ENCODE results near the gene BHLHE23.

The BHLHE23 gene

DNA sequence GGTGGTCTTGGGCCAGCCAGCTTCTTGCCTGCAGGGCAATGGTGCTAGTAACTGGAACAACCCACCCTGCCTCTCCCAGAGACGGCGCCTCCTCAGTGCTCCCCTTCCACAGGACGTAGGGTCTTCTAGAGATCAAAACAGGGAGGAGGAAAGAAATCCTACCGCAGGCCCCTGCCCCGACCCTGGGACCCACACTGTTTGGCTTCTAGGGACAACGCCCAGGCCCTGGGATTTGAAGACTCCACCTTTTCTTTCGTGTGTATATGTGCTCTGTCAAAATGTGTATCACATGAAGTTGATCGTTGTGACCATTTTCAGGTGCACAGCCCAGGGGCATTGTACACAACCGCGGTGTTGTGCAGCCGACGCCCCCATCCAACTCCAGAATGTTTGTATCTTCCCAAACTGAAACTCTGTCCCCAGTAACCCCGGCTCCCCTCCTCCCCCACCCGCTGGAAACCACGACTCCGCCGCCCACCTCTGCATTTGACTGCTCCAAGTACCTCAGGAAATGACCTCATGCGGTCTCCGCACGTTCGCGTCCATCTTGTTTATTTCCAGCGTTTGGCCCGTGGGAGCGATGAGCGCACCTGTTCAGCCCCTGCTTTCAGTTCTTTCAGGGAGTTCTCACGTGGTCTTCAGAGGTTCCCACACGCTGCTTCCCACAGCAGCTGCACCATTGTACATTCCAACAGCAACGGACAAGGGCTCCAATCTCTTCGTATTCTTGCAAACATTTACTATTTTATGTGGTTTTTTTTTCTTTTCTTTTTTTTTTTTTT is 3.4 kb upstream of the BHLHE23 start:
- no peaks in the 10 kb centered on the region for H3K79me2 ChIP-seq
- no peak overlapping the region for H3K9ac ChIP-seq
- H3K27ac ChIP-seq: no peak overlapping the region
- TF ChIP-seq CTCF (IDR thresholded peaks at IDR 0.05): no peak
- no peak overlapping the region for H3K4me2 ChIP-seq (ENCODE audit: low read length)
- no peaks in the 10 kb centered on the region for H3K36me3 ChIP-seq (ENCODE audit: control insufficient read depth, insufficient read depth, low read length)
- H3K4me1 ChIP-seq: no peaks in the 10 kb centered on the region
- H3K4me3 ChIP-seq (ENCODE audit: low read depth, low read length): no peak overlapping the region
- no peak overlapping the region for H2AFZ ChIP-seq
- H3K27me3 ChIP-seq (ENCODE audit: control insufficient read depth, insufficient read depth, low read length): peaks cover 33% of the 10 kb centered on the region
- no peaks in the 10 kb centered on the region for H3K9me3 ChIP-seq (ENCODE audit: control insufficient read depth, low read length)

- Histone ChIP-seq H2AFZ (peak overlapping the region; percentile 35), H3K36me3 (ENCODE audit: control insufficient read depth, insufficient read depth, low read length) (no peaks in the 10 kb centered on the region), H3K9ac (no peak overlapping the region), H3K4me3 (ENCODE audit: low read depth, low read length) (no peak overlapping the region), H3K27me3 (ENCODE audit: control insufficient read depth, insufficient read depth, low read length) (peaks cover 28% of the 10 kb centered on the region), H3K4me1 (no peaks in the 10 kb centered on the region), H3K4me2 (ENCODE audit: low read length) (peak overlapping the region; percentile 45), H3K79me2 (no peaks in the 10 kb centered on the region), H3K27ac (no peak overlapping the region), H3K9me3 (ENCODE audit: control insufficient read depth, low read length) (no peaks in the 10 kb centered on the region)
- peak; percentile 89 for TF ChIP-seq CTCF (IDR thresholded peaks at IDR 0.05)
Observed at GRCh38 chr20:63009045-63009961, 2.5 kb upstream of the BHLHE23 start.

DNA sequence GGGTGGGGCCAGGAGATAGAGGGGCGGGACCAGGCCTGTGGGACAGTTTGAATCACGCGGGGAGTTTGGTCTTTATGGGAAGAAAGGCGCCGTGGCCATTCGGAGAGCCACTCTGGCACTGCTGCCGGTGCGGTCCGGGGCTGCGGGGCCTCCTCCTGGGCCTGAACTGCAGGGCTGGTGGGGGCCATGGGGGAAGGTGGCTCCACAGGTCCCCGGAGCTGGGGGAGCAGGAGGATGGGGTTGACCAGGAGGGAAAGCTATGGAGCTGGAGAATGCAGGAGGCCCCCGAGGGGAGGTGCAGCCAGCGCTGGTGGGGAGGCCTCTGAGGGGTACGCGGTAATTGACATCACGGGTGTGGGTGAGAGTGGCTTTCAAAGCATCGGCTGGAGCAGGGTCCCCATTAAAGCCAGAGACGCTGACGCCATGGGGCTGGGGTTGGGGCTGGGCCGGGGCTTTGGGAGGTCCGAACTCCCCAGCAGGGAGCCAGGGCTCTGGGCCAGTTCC is 1.8 kb upstream of the BHLHE23 start:
- Histone ChIP-seq H2AFZ (peak overlapping the region; percentile 35), H3K9me3 (ENCODE audit: control insufficient read depth, low read length) (no peaks in the 10 kb centered on the region), H3K36me3 (ENCODE audit: control insufficient read depth, insufficient read depth, low read length) (no peaks in the 10 kb centered on the region), H3K27me3 (ENCODE audit: control insufficient read depth, insufficient read depth, low read length) (peaks cover 28% of the 10 kb centered on the region), H3K27ac (no peak overlapping the region), H3K4me3 (ENCODE audit: low read depth, low read length) (no peak overlapping the region), H3K4me2 (ENCODE audit: low read length) (peak overlapping the region; percentile 45), H3K9ac (no peak overlapping the region), H3K4me1 (no peaks in the 10 kb centered on the region), H3K79me2 (no peaks in the 10 kb centered on the region)
- TF ChIP-seq CTCF (IDR thresholded peaks at IDR 0.05): no peak

DNA sequence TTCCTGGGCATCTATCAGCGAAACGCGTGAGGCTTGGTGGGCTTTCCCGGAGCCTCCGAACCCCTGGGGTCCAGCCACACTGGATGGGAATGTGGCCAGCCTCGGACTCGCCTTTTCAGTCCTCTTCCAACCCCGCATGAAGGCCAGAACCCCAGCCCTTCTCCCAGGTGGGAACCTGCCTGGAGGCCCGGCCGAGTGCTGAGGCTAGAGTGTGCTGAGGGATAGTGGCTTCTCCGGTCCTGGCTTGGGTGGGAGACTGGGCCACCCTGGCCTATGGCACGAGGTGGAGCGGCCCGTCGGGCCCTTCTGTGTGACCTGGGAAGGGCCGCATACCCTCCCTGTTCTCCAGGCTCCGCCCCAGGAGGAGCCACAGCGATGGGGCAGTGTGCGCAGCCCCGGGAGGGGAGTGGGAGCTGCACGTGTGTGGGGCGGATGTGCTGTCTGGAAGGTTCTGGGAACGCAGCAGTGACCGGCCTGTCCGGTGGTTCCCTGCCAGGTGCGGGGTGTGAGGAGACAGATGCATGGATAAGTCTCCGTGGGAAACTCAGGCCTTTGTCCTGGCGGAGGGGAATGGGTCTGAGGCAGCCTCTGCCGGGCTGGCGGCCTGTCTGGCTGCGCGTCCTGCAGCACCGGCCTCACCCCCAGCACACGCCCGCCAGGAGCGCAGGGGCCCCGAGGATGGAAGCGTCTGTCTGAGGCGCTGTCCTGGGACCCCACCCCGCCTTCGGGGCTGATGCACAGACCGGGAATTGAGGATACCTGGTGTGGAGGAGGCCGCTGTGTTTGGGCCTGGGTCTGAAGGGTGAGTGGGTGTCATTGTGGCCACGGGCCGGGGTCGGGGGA is 1.1 kb upstream of the BHLHE23 start:
- peaks cover 28% of the 10 kb centered on the region for H3K27me3 ChIP-seq (ENCODE audit: control insufficient read depth, insufficient read depth, low read length)
- H3K4me2 ChIP-seq (ENCODE audit: low read length): no peak overlapping the region
- TF ChIP-seq CTCF (IDR thresholded peaks at IDR 0.05): no peak
- H3K9ac ChIP-seq: no peak overlapping the region
- H3K9me3 ChIP-seq (ENCODE audit: control insufficient read depth, low read length): no peaks in the 10 kb centered on the region
- no peak overlapping the region for H3K4me3 ChIP-seq (ENCODE audit: low read depth, low read length)
- no peak overlapping the region for H3K27ac ChIP-seq
- H3K4me1 ChIP-seq: no peaks in the 10 kb centered on the region
- H3K36me3 ChIP-seq (ENCODE audit: control insufficient read depth, insufficient read depth, low read length): no peaks in the 10 kb centered on the region
- no peaks in the 10 kb centered on the region for H3K79me2 ChIP-seq
- H2AFZ ChIP-seq: no peak overlapping the region
